Measurements from ENCODE around the gene SORCS2.

SORCS2 gene

DNA sequence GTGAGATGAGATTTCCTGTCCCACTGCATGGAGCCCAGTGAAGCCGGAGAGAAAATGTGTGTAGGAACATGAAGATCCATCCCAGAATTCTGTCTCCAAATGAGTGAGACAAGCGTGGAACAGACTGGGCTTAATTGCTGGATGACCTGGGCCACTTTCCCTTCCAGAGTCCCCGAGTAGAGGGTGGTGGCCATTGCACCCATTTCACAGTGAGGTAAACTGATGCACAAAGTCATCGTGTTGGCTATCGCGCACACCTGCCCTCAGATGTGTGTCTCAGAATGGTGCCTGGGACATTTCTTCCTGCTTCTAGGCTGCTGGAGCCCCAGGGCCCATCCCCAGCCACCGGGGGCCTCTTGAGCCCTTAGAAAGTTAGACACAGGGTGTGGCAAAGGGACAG is 285.4 kb downstream of the SORCS2 start:
- TF ChIP-seq, protein P1, sequence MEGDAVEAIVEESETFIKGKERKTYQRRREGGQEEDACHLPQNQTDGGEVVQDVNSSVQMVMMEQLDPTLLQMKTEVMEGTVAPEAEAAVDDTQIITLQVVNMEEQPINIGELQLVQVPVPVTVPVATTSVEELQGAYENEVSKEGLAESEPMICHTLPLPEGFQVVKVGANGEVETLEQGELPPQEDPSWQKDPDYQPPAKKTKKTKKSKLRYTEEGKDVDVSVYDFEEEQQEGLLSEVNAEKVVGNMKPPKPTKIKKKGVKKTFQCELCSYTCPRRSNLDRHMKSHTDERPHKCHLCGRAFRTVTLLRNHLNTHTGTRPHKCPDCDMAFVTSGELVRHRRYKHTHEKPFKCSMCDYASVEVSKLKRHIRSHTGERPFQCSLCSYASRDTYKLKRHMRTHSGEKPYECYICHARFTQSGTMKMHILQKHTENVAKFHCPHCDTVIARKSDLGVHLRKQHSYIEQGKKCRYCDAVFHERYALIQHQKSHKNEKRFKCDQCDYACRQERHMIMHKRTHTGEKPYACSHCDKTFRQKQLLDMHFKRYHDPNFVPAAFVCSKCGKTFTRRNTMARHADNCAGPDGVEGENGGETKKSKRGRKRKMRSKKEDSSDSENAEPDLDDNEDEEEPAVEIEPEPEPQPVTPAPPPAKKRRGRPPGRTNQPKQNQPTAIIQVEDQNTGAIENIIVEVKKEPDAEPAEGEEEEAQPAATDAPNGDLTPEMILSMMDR (IDR thresholded peaks at IDR 0.05; ENCODE audit: low read depth, low read length): no peak
- no peak overlapping the region for H3K4me3 ChIP-seq (ENCODE audit: low read depth, low read length)

DNA sequence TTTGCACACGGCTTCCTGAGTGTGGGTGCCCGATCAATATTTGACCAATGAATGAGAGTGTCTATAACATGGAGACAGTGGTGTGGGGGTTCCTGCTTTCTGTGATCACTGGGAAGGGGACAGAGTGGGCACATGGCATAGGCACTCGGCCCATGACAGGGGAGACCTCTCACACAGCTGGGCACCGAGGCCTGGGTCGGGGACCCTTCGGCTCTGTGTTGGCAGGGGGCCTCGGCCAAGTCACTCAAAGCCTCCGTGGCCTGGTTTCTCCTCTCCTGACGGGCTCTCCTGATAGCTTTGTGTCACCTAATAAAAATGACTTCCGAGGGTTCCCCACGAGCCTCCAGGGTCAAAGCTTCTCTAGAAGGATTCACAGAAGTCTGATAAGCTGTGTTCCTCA is 286.3 kb downstream of the SORCS2 start:
- TF ChIP-seq, protein P1 (IDR thresholded peaks at IDR 0.05; ENCODE audit: low read depth, low read length): no peak
- no peak overlapping the region for H3K4me3 ChIP-seq (ENCODE audit: low read depth, low read length)

DNA sequence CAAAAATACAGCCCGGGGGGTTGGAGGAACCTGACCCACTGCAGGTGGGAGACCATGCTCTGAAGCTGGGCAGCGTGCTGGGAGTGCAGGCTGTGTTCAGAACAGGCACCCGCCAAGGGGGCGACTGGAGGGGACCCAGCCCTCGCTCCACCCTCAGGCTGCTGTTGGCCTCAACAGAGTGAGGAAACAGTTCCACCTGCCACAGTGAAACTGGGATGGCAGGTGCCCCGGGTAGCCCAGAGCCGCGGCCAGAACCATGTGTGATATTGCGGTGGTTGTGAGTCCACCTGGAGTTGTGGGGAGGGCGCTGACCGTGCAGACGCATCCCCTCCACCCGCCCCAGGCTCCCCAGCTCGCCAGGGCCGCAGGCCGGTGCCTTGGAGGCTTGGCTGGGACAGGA is 288.1 kb downstream of the SORCS2 start:
- no peak overlapping the region for H3K4me3 ChIP-seq (ENCODE audit: low read depth, low read length)
- TF ChIP-seq, protein P1 (IDR thresholded peaks at IDR 0.05; ENCODE audit: low read depth, low read length): no peak

DNA sequence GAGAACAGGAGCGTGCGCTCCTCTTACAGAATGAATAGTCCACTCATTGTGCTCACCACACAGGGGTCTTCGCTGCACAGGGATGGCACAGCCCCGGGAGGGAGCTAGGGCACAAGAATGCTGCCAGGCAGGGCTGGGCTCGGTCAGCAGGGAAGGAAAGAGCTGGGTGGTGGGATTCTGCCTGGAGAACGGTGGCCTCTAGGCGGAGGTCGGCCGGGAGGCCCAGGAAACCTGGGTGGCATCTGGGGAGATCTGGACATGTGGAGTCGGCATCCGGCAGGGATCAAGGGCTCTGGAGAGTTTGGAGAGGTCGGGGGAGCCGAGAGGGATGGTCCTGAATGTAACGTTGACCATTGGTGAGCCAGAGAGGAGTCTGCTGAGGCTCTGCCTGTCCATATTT is 288.9 kb downstream of the SORCS2 start:
- no peak overlapping the region for H3K4me3 ChIP-seq (ENCODE audit: low read depth, low read length)
- TF ChIP-seq, protein P1 (IDR thresholded peaks at IDR 0.05; ENCODE audit: low read depth, low read length): no peak

DNA sequence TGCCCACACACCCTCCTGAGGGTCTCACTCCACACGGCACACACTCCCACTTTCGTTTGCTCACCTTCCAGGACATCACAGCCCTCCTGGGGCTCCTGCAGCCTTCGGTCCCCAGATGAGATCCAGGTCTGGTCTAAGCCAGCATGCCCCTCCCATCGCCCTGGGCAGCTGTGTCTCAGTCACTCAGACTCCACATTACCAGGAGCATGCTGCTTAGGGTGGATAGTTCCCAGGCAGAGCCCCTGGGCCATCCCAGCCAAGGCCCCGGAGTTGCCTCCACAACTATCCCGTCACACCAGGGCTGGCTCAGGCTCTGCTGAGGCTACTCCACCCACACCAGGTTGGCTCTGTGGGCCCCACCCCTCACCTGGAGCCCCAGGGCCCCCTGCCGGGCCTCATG is 292.8 kb downstream of the SORCS2 start:
- H3K4me3 ChIP-seq (ENCODE audit: low read depth, low read length): no peak overlapping the region
- TF ChIP-seq, protein P1 (IDR thresholded peaks at IDR 0.05; ENCODE audit: low read depth, low read length): no peak

DNA sequence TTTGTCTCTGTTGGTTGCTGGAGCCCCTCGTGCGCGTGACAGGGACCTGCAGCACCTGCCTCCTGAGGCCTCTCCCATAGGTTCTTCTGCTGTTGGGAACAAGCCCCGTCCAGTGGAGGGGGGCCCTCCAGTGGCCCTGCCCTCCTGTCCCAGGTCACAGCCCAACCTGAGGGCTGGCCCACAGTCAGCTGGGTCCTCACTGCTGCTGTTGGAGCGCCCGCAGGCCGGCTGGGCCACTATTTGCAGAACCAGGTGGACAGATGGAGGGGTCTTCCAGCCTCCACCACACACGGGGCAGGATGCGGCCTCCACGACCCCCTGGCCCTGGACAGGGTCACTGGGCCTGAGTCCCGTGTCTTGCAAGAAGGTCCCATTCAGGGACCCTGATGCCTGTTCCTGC is 293.8 kb downstream of the SORCS2 start:
- TF ChIP-seq, protein P1 (IDR thresholded peaks at IDR 0.05; ENCODE audit: low read depth, low read length): no peak
- no peak overlapping the region for H3K4me3 ChIP-seq (ENCODE audit: low read depth, low read length)

DNA sequence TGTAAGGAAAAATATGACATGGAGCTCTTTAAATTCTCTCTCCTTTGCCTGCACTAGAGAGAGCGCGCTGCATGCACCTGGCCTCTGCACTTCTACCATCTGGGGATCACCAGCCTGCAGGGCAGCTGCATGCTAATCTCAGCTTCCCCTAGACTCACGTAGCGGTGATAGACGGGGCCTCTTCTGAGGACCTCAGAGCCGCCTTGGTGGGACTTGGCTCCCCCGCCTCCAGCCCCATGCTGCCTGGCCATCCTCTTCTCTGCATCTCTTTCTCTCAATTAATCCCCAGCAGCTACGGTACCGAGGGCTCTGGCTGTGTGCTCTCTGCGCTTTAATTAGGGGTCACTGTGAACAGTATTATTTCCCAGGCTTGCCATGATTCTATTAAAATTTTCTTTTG is 295.2 kb downstream of the SORCS2 start:
- no peak overlapping the region for H3K4me3 ChIP-seq (ENCODE audit: low read depth, low read length)
- TF ChIP-seq, protein P1 (IDR thresholded peaks at IDR 0.05; ENCODE audit: low read depth, low read length): no peak

All from WI38 (cell line).